Mammary epithelial cell (primary cell): ENCODE measurements around the gene TJP3.
"Not testable (repeated sequence)": the region's sequence is repeated elsewhere in the genome, so short reads cannot be mapped to it uniquely, and the experiment has no call there.

Experiments used
- CTCF ChIP-seq, 2 donors: IDR thresholded peaks in 1 of 2; conservative IDR thresholded peaks in 1 of 2; 2 replicates each; pipeline ENCODE4 v1.5.1; 2011 to 2012; ENCODE audit warnings: inconsistent platforms in 2 of 2, low read length in 2 of 2, mild to moderate bottlenecking in 2 of 2, control low read depth in 1 of 2, low read depth in 1 of 2; ENCODE audit not compliant: insufficient read depth in 1 of 2; ENCODE audit errors: extremely low read depth in 1 of 2
- EZH2 ChIP-seq: IDR thresholded peaks from 2 replicates; pipeline ENCODE4 v1.6.1; 2012; ENCODE audit warnings: low read length, inconsistent platforms, borderline replicate concordance

GRCh38 chr19:3765757-3766156 lies 57.6 kb downstream of the TJP3 start:
- not testable (repeated sequence) for TF ChIP-seq EZH2; CTCF (conservative IDR thresholded peaks at IDR 0.05 in 1 of 2, IDR thresholded peaks at IDR 0.05 in 1 of 2; ENCODE audit: extremely low read depth in 1 of 2, insufficient read depth in 1 of 2, low read depth in 1 of 2, low read length in 2 of 2)
